ENCODE data around the gene SRF. TPM values are rescaled to one million over a fixed set of nuclear protein-coding genes. Genes with fewer than 3 reads are reported as not detected.

SRF gene
- 10 to 100 TPM; 25.1 to 40.6 (median 30.8) TPM for total RNA-seq

- H3K27me3 ChIP-seq: no peaks in the 10 kb centered on the region
- WGBS, 2 donors: 0% methylated on average over 28 to 59 of the region's 83 CpGs
- peaks cover 5 to 10% (median 7%) of the 10 kb centered on the region in 4 donors for H3K36me3 ChIP-seq
- DNase-seq: peak; percentile 97 to 99
- peak; percentile 87 to 94 for ATAC-seq (ENCODE audit: low FRiP score in 2 of 2)
- H3K9me3 ChIP-seq: no peaks in the 10 kb centered on the region
- H3K4me1 ChIP-seq: peaks cover 32 to 44% (median 37%) of the 10 kb centered on the region in 4 donors
- H3K27ac ChIP-seq: peak within 1 kb of the TSS; percentile 95 to 100 (median 96)
- peak within 1 kb of the TSS; percentile 79 to 97 (median 88) for H3K4me3 ChIP-seq
- TF ChIP-seq EP300 (IDR thresholded peaks at IDR 0.05) (peak in 1 of 4 donors; percentile 1), POLR2AphosphoS5 (IDR thresholded peaks at IDR 0.05) (peak; percentile 67 to 79), POLR2A (IDR thresholded peaks at IDR 0.05) (peak in 3 of 4 donors; percentile 54 to 89 (median 63)), CTCF (IDR thresholded peaks at IDR 0.05) (peak; percentile 77 to 97 (median 94))
Observed at GRCh38 chr6:43170931-43171706, at the start of gene SRF. TSS of gene SRF (plus strand) at chr6:43171269. CDS start at chr6:43171657, 388 bp downstream.

GRCh38 chr6:43122146-43122545 is 48.9 kb upstream of the SRF start:
- Histone ChIP-seq H3K36me3 (no peaks in the 10 kb centered on the region), H3K27ac (peak overlapping the region in 2 of 4 donors; percentile 32 to 69), H3K4me1 (peaks cover 13 to 32% (median 26%) of the 10 kb centered on the region in 4 donors), H3K4me3 (no peak overlapping the region), H3K27me3 (no peaks in the 10 kb centered on the region), H3K9me3 (no peaks in the 10 kb centered on the region)
- TF ChIP-seq POLR2A (IDR thresholded peaks at IDR 0.05): no peak
- DNase-seq (no peak), ATAC-seq (ENCODE audit: low FRiP score in 2 of 2) (no peak)
- WGBS, 2 donors: 59 to 100% methylated on average over 1 to 2 of the region's 2 CpGs

GRCh38 chr6:43123461-43124314 is 47.4 kb upstream of the SRF start:
- Histone ChIP-seq H3K4me3 (no peak overlapping the region), H3K9me3 (no peaks in the 10 kb centered on the region), H3K27ac (peak overlapping the region in 1 of 4 donors; percentile 3), H3K27me3 (no peaks in the 10 kb centered on the region), H3K36me3 (no peaks in the 10 kb centered on the region), H3K4me1 (peaks cover 14 to 41% (median 34%) of the 10 kb centered on the region in 4 donors)
- TF ChIP-seq POLR2A (IDR thresholded peaks at IDR 0.05): no peak
- no peak for TF ChIP-seq CTCF (IDR thresholded peaks at IDR 0.05)
- no peak for TF ChIP-seq EP300 (IDR thresholded peaks at IDR 0.05)
- no peak for TF ChIP-seq POLR2AphosphoS5 (IDR thresholded peaks at IDR 0.05)
- 68 to 71% methylated on average over 11 to 25 of the region's 25 CpGs for WGBS, 2 donors
- ATAC-seq (ENCODE audit: low FRiP score in 2 of 2) (no peak), DNase-seq (no peak)

GRCh38 chr6:43124481-43124880 is 46.6 kb upstream of the SRF start:
- no peaks in the 10 kb centered on the region for H3K27me3 ChIP-seq
- H3K4me3 ChIP-seq: no peak overlapping the region
- H3K27ac ChIP-seq: peak overlapping the region in 1 of 4 donors; percentile 27
- H3K4me1 ChIP-seq: peaks cover 22 to 49% (median 36%) of the 10 kb centered on the region in 4 donors
- WGBS, 2 donors: 75 to 83% methylated on average over 5 to 6 of the region's 6 CpGs
- TF ChIP-seq CTCF (IDR thresholded peaks at IDR 0.05) (no peak), POLR2AphosphoS5 (IDR thresholded peaks at IDR 0.05) (no peak), EP300 (IDR thresholded peaks at IDR 0.05) (no peak), POLR2A (IDR thresholded peaks at IDR 0.05) (no peak)
- H3K36me3 ChIP-seq: no peaks in the 10 kb centered on the region
- H3K9me3 ChIP-seq: no peaks in the 10 kb centered on the region
- no peak for DNase-seq
- ATAC-seq (ENCODE audit: low FRiP score in 2 of 2): no peak

GRCh38 chr6:43125119-43125518 is 46.0 kb upstream of the SRF start:
- Histone ChIP-seq H3K27ac (peak overlapping the region in 1 of 4 donors; percentile 43), H3K27me3 (no peaks in the 10 kb centered on the region), H3K4me3 (no peak overlapping the region), H3K4me1 (peaks cover 22 to 51% (median 35%) of the 10 kb centered on the region in 4 donors), H3K9me3 (no peaks in the 10 kb centered on the region), H3K36me3 (no peaks in the 10 kb centered on the region)
- ATAC-seq (ENCODE audit: low FRiP score in 2 of 2): peak; percentile 5 to 22
- WGBS, 2 donors: 71 to 74% methylated on average over 4 to 6 of the region's 6 CpGs
- TF ChIP-seq EP300 (IDR thresholded peaks at IDR 0.05) (no peak), CTCF (IDR thresholded peaks at IDR 0.05) (no peak), POLR2AphosphoS5 (IDR thresholded peaks at IDR 0.05) (no peak), POLR2A (IDR thresholded peaks at IDR 0.05) (no peak)
- no peak for DNase-seq
